ENCODE data around the gene ANO2.

- no peak for TF ChIP-seq REST (IDR thresholded peaks at IDR 0.05)
- TF ChIP-seq CTCF (IDR thresholded peaks at IDR 0.05; ENCODE audit: low read depth, low read length, missing input control) = no peak
- TF ChIP-seq RAD21 (IDR thresholded peaks at IDR 0.05) = no peak
- no peak for TF ChIP-seq MAX (IDR thresholded peaks at IDR 0.05)
- no peak for TF ChIP-seq EGR1 (IDR thresholded peaks at IDR 0.05; ENCODE audit: low read depth in 2 of 2)
- TF ChIP-seq SP1 (IDR thresholded peaks at IDR 0.05) = no peak
- TF ChIP-seq NR2F2 (IDR thresholded peaks at IDR 0.05) = no peak
Measured at GRCh38 chr12:5631497-5631896, 313.6 kb downstream of the ANO2 start.

Measured in liver (tissue), 3 donors.